HG02759 (cell line): Measurements from ENCODE around the gene TSPO2.

Experiments used
- ATAC-seq: cut with Tn5 transposase; IDR thresholded peaks from one replicate; pipeline ENCODE4 v1.9.1; 2021; ENCODE audit warnings: mild to moderate bottlenecking, moderate library complexity; ENCODE audit not compliant: unreplicated experiment

TSPO2 gene

GRCh38 chr6:41074692-41075436, 32.6 kb downstream of the TSPO2 start:
- ATAC-seq, result no peak

- no peak for ATAC-seq
Measured at GRCh38 chr6:41075651-41076626, 33.7 kb downstream of the TSPO2 start.

GRCh38 chr6:41077536-41077935, 35.3 kb downstream of the TSPO2 start:
- no peak for ATAC-seq

GRCh38 chr6:41078101-41078500, 35.8 kb downstream of the TSPO2 start:
- ATAC-seq, result no peak

- no peak for ATAC-seq
Measured at GRCh38 chr6:41079080-41079479, 36.8 kb downstream of the TSPO2 start.

GRCh38 chr6:41080621-41081020, 38.4 kb downstream of the TSPO2 start:
- no peak for ATAC-seq

GRCh38 chr6:41083072-41083471, 40.8 kb downstream of the TSPO2 start:
- no peak for ATAC-seq

GRCh38 chr6:41085182-41085581, 42.9 kb downstream of the TSPO2 start:
- ATAC-seq, result no peak

- ATAC-seq, result no peak
Measured at GRCh38 chr6:41088451-41088850, 46.2 kb downstream of the TSPO2 start.

GRCh38 chr6:41090841-41091761, 48.8 kb downstream of the TSPO2 start:
- no peak for ATAC-seq

- no peak for ATAC-seq
Measured at GRCh38 chr6:41092421-41093140, 50.3 kb downstream of the TSPO2 start.

- no peak for ATAC-seq
Measured at GRCh38 chr6:41093729-41094128, 51.5 kb downstream of the TSPO2 start.
